CD14-positive monocyte (primary cell): Measurements from ENCODE around the gene CGN. TPM values are rescaled to one million over a fixed set of nuclear protein-coding genes. Genes with fewer than 3 reads are reported as not detected.

Source experiments
- DNase-seq, 3 donors: peaks; one replicate each; pipeline ENCODE4 v3.0.0-alpha.2; 2011 to 2022
- H2AFZ ChIP-seq: 2 replicates; pipeline ENCODE4 v1.6.0; 2012; ENCODE audit warnings: mild to moderate bottlenecking, low read depth, low read length, inconsistent platforms; ENCODE audit not compliant: insufficient read depth, poor library complexity, severe bottlenecking
- H3K27ac ChIP-seq, 2 donors: 1 replicate in 1 of 2; 2 replicates in 1 of 2; pipeline ENCODE4 v1.5.1; 2012 to 2013; ENCODE audit warnings: low read length in 2 of 2, control low read depth in 1 of 2, inconsistent platforms in 1 of 2, low read depth in 1 of 2, mild to moderate bottlenecking in 1 of 2
- H3K27me3 ChIP-seq, 2 donors: one replicate each; pipeline versions ENCODE4 v1.6.0 to v1.6.1; 2011 to 2013; ENCODE audit warnings: low read length in 2 of 2; ENCODE audit not compliant: control insufficient read depth in 2 of 2, insufficient read depth in 2 of 2
- H3K36me3 ChIP-seq, 2 donors: replicated peaks in 1 of 2; 1 replicate in 1 of 2; 2 replicates in 1 of 2; pipeline versions ENCODE4 v1.5.1 to v1.6.1; 2012 to 2013; ENCODE audit warnings: low read length in 2 of 2, control low read depth in 1 of 2, inconsistent platforms in 1 of 2, mild to moderate bottlenecking in 1 of 2; ENCODE audit not compliant: insufficient read depth in 2 of 2, control insufficient read depth in 1 of 2
- H3K4me1 ChIP-seq, 2 donors: 1 replicate in 1 of 2; 2 replicates in 1 of 2; pipeline versions ENCODE4 v1.5.1 to v1.6.1; 2012 to 2013; ENCODE audit warnings: low read length in 2 of 2, control low read depth in 1 of 2, inconsistent platforms in 1 of 2, mild to moderate bottlenecking in 1 of 2, moderate library complexity in 1 of 2; ENCODE audit not compliant: insufficient read depth in 2 of 2, control insufficient read depth in 1 of 2
- H3K4me2 ChIP-seq: replicated peaks from 2 replicates; pipeline ENCODE3; 2012; ENCODE audit warnings: low read length, moderate library complexity, mild to moderate bottlenecking; ENCODE audit not compliant: poor library complexity, severe bottlenecking; ENCODE audit errors: extremely low read depth
- H3K4me3 ChIP-seq, 3 experiments: fragments of 200-600 bp in 1 of 3; sonication (generic) in 1 of 3; replicated peaks in 1 of 3; 1 replicate in 2 of 3; 2 replicates in 1 of 3; pipeline ENCODE4 v1.5.1; 2011 to 2013; ENCODE audit warnings: low read length in 3 of 3, mild to moderate bottlenecking in 3 of 3, control low read depth in 2 of 3, low read depth in 2 of 3, inconsistent platforms in 1 of 3, moderate library complexity in 1 of 3
- H3K79me2 ChIP-seq: 2 replicates; pipeline ENCODE4 v1.6.0; 2012; ENCODE audit warnings: mild to moderate bottlenecking, control low read depth, inconsistent platforms, low read length, moderate library complexity; ENCODE audit not compliant: insufficient read depth
- H3K9ac ChIP-seq: 2 replicates; pipeline ENCODE4 v1.6.0; 2017; ENCODE audit warnings: low read length, mild to moderate bottlenecking; ENCODE audit not compliant: insufficient read depth, poor library complexity, severe bottlenecking
- H3K9me3 ChIP-seq, 2 donors: replicated peaks in 1 of 2; 1 replicate in 1 of 2; 2 replicates in 1 of 2; pipeline versions ENCODE4 v1.5.1 to v1.6.1; 2012 to 2013; ENCODE audit warnings: low read length in 2 of 2, control low read depth in 1 of 2; ENCODE audit not compliant: control insufficient read depth in 1 of 2, insufficient read depth in 1 of 2
- H4K20me1 ChIP-seq: 2 replicates; pipeline ENCODE4 v1.6.0; 2012; ENCODE audit warnings: mild to moderate bottlenecking, low read length, control low read depth, moderate library complexity; ENCODE audit not compliant: insufficient read depth
- H3K27ac Mint-ChIP-seq, 7 donors: one replicate each; pipeline ENCODE4 v1.8.0; 2020; ENCODE audit warnings: mild to moderate bottlenecking in 7 of 7, mixed read lengths in 7 of 7, moderate library complexity in 6 of 7, inconsistent platforms in 2 of 7
- H3K27me3 Mint-ChIP-seq, 3 donors: one replicate each; pipeline ENCODE4 v1.8.0; 2021 to 2022; ENCODE audit warnings: low read depth in 3 of 3, mild to moderate bottlenecking in 3 of 3, mixed read lengths in 3 of 3, moderate library complexity in 3 of 3, inconsistent platforms in 1 of 3
- H3K36me3 Mint-ChIP-seq, 2 donors: one replicate each; pipeline ENCODE4 v1.8.0; 2020; ENCODE audit warnings: mixed read lengths in 2 of 2, inconsistent platforms in 1 of 2, mild to moderate bottlenecking in 1 of 2
- H3K4me1 Mint-ChIP-seq: one replicate; pipeline ENCODE4 v1.8.0; 2020; ENCODE audit warnings: mild to moderate bottlenecking, mixed read lengths
- H3K4me3 Mint-ChIP-seq, 2 donors: one replicate each; pipeline ENCODE4 v1.8.0; 2020; ENCODE audit warnings: mild to moderate bottlenecking in 2 of 2, mixed read lengths in 2 of 2, moderate library complexity in 1 of 2
- H3K9me3 Mint-ChIP-seq, 7 donors: one replicate each; pipeline ENCODE4 v1.8.0; 2020 to 2022; ENCODE audit warnings: mixed read lengths in 7 of 7, mild to moderate bottlenecking in 6 of 7, moderate library complexity in 6 of 7, inconsistent platforms in 2 of 7
- CTCF ChIP-seq: fragments of 200-600 bp; IDR thresholded peaks from one replicate; pipeline ENCODE4 v1.8.0; 2022; ENCODE audit warnings: antibody characterized with exemption, mild to moderate bottlenecking
- WGBS: methylation state at CpG from one replicate; pipeline ENCODE4 v1.1.5; 2013; ENCODE audit warnings: missing lambda C conversion rate; ENCODE audit not compliant: insufficient coverage; 5-methylcytosine and 5-hydroxymethylcytosine counted together
- intact Hi-C, 2 donors: fragments of 100-400 bp; cut with micrococcal nuclease; formaldehyde crosslinking; loops; one replicate each; pipeline versions ENCODE4 v1.15.0 to v1.15.1; 2023
- polyA plus RNA-seq, 3 donors: library from polyadenylated mRNA; depleted of rRNA in 1 of 3; unstranded in 2 of 3; stranded (reverse) in 1 of 3; fragments of 300-500 nt in 2 of 3; fragments of >200 nt in 1 of 3; fragmentation: Illumina TruSeq in 2 of 3; gene quantifications; 1 replicate in 2 of 3; 2 replicates in 1 of 3; pipeline ENCODE4 v1.2.3, GENCODE V29; 2012 to 2021

The CGN gene
- polyA plus RNA-seq, 3 donors, result not detected

- Mint-ChIP-seq H3K4me3 (no peak overlapping the region), H3K27me3 (peaks cover 6 to 9% (median 9%) of the 10 kb centered on the region in 3 donors), H3K4me1 (no peaks in the 10 kb centered on the region), H3K36me3 (no peaks in the 10 kb centered on the region), H3K27ac (no peak overlapping the region), H3K9me3 (peaks cover 0 to 2% (median 0%) of the 10 kb centered on the region in 7 donors)
- no peaks in the 10 kb centered on the region for H3K79me2 ChIP-seq
- intact Hi-C loops, result loop anchor here in 1 of 2 donors (10.0 kb wide), 1 partner anchor 85 kb away; no protein-coding TSS in a partner anchor
- no peaks in the 10 kb centered on the region for H3K27me3 ChIP-seq
- H3K4me2 ChIP-seq, result no peak overlapping the region
- H3K4me3 ChIP-seq, result no peak overlapping the region
- no peak overlapping the region for H2AFZ ChIP-seq
- no peaks in the 10 kb centered on the region for H4K20me1 ChIP-seq
- no peak overlapping the region for H3K9ac ChIP-seq
- no peaks in the 10 kb centered on the region for H3K4me1 ChIP-seq
- no peak for TF ChIP-seq CTCF
- H3K9me3 ChIP-seq, result no peaks in the 10 kb centered on the region
- no peak overlapping the region for H3K27ac ChIP-seq
- no peak for DNase-seq
- H3K36me3 ChIP-seq, result no peaks in the 10 kb centered on the region
- 95% methylated on average over 18 of the region's 18 CpGs for WGBS
These were observed 18.6 kb downstream of the CGN start for GRCh38 chr1:151529781-151530180.

- intact Hi-C loops, result loop anchor here in 1 of 2 donors (10.0 kb wide), 1 partner anchor 86 kb away; no protein-coding TSS in a partner anchor
- H3K9ac ChIP-seq, result no peak overlapping the region
- no peak overlapping the region for H2AFZ ChIP-seq
- no peaks in the 10 kb centered on the region for H3K4me1 ChIP-seq
- H3K4me3 Mint-ChIP-seq, result no peak overlapping the region
- no peaks in the 10 kb centered on the region for H4K20me1 ChIP-seq
- DNase-seq, result no peak
- H3K27me3 Mint-ChIP-seq, result peaks cover 6 to 12% (median 9%) of the 10 kb centered on the region in 3 donors
- H3K4me1 Mint-ChIP-seq, result no peaks in the 10 kb centered on the region
- no peak overlapping the region for H3K4me3 ChIP-seq
- no peaks in the 10 kb centered on the region for H3K9me3 ChIP-seq
- WGBS, result 94% methylated on average over 9 of the region's 11 CpGs
- no peak overlapping the region for H3K4me2 ChIP-seq
- no peak overlapping the region for H3K27ac Mint-ChIP-seq
- no peaks in the 10 kb centered on the region for H3K27me3 ChIP-seq
- H3K36me3 Mint-ChIP-seq, result no peaks in the 10 kb centered on the region
- no peaks in the 10 kb centered on the region for H3K36me3 ChIP-seq
- no peak for TF ChIP-seq CTCF
- H3K79me2 ChIP-seq, result no peaks in the 10 kb centered on the region
- no peak overlapping the region for H3K27ac ChIP-seq
- peaks cover 0 to 2% (median 0%) of the 10 kb centered on the region in 7 donors for H3K9me3 Mint-ChIP-seq
These were observed 19.3 kb downstream of the CGN start for GRCh38 chr1:151530461-151530860.
